ENCODE data around the gene RINL.
"Not testable (repeated sequence)": the region's sequence is repeated elsewhere in the genome, so short reads cannot be mapped to it uniquely, and the experiment has no call there.

RINL gene

DNA sequence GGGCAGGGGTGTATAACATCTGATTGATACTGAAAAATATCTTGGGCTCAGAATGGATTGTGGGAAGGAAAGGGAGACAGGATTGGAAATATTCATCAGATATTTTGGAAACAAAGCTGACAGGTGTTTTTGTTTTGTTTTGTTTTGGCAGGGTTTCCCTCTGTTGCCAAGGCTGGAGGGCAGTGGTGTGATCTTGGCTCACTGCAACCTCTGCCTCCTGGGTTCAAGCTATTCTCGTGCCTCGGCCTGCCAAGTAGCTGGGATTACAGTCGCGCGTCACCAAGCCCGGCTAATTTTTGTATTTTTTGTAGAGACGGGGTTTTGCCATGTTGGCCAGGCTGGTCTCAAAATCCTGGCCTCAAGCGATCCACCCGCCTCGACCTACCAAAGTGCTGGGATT, 4.7 kb downstream of the RINL start:
- DNase-seq: not testable (repeated sequence)

DNA sequence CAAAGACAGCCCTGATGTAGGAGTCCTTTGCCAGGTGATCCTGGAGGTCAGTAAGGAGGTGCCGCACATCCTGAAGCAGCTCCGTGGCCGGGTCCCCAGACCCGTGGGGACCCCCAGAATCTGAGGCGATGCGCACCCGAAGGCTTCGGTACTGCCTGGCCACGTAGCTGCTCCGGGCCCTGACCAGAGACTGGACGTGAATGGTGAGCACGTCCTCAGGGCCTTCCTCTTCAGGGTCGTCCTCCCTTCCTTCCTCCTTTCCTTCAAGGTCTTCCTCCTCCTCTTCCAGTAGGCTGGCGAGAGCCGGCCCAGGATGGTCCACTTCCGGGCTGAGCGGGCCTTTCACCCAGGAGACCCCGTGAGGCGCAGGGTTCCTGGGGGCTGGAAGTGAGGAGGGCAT, 7.5 kb downstream of the RINL start:
- no peak for DNase-seq

DNA sequence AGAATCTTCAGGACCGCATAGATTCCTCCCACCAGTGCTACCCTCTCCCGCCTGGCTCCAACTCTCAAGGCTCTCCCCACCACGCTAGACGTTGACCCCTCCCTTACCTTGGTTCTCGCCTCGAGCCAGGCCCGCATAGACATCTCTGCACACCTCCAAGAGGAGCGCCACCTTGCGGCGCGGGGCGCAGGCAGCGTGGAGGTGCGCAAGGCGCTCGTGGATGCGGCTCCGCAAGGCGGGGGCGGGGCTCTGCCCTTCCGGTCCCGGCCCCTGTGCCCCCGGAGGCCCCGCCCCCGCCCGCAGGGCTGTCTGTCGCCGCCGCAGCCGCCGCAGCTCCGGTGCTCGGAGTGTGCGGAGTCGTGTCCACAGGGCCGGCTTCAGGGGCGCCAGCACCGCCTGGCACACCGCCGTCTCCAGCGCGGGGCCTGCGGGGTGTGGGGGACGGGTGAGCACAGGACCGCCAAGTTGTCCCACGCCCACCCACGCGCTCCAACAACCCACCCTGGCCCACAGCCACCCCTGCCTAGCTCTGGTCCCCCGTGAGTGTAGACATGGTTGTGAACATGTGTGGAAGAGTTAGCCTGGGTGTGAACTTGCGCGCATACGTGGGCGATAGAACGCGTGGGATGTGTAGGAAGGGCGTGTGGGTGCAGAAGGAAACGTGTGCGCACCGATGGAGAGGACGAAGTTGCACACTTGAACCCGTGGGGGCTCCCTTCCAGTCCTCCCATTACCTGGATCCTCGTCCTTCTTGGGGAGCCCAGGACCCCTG, 8.1 kb downstream of the RINL start:
- peak; percentile 94 to 95 for DNase-seq

DNA sequence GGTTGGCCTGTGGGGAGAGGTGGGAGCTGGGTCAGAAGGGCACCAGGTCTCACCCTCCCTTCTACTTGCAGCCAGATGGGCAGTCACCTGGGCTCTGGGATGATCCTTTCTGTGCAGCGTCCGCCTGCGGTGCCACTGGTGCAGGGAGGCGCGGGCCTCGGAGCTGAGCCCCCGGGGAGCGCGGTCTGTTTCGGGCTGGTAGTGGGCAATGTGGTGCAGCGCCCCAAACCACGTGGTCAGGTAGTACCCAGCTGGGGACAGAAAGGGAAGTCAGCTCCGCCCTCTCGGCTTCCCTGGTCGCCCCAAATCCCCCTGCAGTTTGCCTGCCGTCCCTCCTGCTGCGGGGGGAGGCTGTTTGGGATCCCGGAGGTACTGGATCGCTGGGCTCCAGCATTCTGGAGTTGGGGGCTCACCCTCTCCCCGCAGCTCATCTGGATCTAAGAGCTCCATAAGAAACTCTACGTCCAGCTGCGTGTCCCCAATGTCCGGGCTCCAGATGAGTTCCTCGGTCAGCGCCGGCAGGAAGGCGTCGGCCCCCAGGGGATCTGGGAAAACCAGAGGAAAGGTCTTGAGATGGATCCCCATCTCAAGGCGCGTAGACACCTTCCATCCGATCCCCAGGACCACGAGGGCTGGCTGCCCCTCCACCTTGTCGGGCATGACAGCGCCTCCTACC, 8.8 kb downstream of the RINL start:
- DNase-seq: peak; percentile 34 to 46

DNA sequence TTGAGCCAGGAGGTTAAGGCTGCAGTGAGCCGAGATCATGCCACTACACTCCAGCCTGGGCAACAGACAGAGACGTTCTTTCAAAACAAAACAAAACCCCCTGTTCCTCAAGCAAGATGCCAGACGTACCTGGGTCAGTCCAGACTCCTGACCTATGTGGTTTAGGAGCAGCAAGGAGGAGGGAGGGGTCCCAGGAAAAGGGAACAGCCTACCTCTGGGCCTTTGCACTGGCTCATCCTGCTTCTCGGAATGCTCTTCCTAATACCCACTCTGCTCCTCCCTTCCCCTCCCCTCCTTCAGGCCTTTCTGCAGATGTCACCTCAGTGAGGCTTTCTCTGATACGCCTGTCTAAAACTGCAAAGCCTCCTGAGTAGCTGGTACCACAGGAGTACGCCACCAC, 9.5 kb downstream of the RINL start:
- no peak for DNase-seq

DNA sequence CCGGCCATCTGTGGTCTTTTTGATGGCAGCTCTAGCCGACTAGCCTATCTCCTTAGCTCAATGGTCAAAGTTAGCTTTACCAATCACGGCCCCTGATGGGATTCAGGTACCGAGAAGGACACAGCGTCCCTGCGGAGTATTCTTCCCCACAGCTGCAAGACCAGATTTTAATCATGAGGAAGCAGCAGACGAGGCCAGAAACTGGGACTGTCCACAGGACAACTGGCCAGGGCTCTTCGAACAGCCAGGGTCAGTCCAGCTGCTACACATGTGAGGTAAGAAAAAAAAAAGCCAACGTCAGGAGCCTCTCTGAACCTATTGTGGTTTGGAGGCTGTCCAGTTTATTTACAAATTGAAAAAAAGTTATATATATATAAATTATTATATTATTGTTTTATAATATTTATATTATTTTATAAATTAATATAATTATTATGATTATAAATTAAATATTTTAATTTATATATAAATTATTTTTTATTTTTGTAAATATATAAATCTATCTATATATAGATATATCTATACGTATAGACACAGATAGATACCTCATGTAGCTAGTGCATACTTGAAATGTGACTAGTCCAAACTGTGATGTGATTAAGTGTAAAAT, 10.8 kb downstream of the RINL start:
- no peak for DNase-seq

DNA sequence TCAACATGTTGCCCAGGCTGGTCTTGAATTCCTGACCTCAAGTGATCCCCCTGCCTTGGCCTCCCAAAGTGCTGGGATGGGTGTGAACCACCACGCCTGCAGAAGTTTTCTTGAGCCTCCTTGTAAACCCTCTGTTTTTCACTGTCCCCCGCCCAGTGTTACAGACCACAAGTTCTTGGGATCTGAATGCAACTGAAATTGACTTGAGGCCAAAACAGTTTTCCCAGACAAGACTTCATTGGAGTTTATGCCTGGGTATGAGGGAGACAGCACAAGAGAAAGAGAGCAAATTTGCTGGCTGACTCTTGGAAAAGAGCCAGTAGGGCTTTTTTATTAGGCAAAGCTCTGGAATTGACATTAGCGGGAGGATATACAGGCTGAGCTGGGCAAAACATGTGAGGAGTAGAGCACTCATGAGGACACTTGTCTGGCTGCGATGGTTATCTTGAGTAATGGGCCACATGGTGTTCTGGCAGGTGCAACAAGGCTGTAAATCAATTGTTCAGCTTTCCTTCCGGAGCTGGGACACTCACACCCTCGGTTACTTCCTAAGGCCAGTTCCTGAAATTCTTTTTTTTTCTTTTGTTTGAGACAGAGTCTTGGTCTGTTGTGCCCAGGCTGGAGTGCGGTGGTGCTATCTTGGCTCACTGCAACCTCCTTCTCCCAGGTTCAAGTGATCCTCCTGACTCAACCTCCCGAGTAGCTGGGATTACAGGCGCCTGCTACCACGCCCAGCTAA, 15.6 kb downstream of the RINL start:
- no peak for DNase-seq

DNA sequence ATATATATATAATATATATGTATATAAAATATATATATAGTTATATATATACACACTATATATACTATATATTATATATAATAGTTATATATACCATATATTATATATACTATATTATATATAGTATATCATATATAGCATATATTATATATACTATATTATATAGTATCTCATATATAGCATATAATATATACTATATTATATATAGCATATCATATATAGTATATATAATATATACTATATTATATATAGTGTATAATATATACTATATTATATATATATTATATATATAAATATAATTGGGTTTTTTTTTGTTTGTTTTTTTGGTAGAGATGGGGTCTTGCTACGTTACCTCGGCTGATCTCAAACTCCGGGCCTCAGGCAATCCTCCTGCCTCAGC, 16.7 kb downstream of the RINL start:
- DNase-seq: no peak

DNA sequence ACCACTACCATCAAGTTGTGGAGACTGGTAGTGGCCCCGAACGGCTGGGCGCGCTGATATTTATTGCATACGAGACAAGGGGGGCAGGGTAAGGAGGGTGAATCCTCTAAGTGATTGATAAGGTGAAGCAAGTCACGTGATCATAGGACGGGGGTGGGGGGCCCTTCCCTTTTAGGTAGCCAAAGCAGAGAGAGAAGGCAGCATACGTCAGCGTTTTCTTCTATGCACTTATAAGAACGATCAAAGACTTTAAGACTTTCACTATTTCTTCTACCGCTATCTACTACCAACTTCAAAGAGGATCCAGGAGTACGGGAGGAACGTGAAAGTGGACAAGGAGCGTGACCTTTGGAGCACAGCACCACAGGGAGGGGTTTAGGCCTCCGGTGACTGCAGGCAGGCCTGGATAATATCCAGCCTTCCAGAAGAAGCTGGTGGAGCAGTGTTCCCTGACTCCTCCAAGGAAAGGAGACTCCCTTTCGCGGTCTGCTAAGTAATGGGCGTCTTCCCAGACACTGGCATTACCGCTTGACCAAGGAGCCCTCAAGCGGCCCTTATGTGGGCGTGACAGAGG, 18.4 kb downstream of the RINL start:
- DNase-seq: not testable (repeated sequence)

DNA sequence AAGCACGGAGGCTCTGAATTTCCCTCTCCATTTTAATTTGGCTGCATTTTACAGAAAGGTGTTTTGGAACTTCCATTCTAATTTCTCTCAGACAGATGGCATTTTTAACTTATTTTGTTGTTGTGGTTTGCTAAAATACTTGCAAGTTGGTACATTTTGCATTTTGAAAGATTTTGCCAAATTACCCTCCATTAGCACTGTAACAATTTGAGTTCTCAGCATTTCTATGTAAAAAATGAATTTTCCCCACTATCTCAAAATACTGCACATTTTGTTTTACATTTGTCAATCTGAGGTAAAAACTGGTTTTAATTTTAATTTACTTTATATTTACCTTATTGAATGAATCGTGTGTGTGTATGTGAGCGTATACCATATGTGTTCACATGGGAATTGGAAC, 21.3 kb downstream of the RINL start:
- DNase-seq: no peak

DNA sequence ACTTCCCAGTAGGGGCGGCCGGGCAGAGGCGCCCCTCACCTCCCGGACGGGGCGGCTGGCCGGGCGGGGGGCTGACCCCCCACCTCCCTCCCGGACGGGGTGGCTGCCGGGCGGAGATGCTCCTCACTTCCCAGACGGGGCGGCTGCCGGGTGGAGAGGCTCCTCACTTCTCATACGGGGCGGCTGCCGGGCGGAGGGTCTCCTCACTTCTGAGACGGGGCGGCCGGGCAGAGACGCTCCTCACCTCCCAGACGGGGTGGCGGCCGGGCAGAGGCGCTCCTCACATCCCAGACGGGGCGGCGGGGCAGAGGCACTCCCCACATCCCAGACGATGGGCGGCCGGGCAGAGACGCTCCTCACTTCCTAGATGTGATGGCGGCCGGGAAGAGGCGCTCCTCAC, 22.3 kb downstream of the RINL start:
- DNase-seq: not testable (repeated sequence)

DNA sequence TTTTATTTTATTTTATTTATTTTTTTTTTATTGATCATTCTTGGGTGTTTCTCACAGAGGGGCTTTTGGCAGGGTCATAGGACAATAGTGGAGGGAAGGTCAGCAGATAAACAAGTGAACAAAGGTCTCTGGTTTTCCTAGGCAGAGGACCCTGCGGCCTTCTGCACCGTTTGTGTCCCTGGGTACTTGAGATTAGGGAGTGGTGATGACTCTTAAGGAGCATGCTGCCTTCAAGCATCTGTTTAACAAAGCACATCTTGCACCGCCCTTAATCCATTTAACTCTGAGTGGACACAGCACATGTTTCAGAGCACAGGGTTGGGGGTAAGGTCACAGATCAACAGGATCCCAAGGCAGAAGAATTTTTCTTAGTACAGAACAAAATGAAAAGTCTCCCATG, 23.1 kb downstream of the RINL start:
- not testable (repeated sequence) for DNase-seq

DNA sequence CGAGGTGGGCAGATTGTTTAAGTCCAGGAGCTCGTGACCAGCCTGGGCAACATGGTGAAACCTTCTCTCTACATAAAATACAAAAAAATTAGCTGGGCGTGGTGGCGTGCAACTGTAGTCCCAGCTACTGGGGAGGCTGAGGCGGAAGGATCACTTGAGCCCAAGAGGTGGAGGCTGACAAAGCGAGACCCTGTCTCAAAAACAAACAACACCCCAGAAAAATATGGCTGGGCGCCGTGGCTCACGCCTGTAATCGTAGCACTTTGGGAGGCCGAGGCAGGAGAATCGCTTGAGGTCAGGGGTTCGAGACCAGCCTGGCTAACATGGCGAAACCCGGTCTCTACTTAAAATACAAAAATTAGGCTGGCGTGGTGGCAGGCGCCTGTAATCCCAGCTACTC, 24.9 kb downstream of the RINL start:
- DNase-seq: no peak

DNA sequence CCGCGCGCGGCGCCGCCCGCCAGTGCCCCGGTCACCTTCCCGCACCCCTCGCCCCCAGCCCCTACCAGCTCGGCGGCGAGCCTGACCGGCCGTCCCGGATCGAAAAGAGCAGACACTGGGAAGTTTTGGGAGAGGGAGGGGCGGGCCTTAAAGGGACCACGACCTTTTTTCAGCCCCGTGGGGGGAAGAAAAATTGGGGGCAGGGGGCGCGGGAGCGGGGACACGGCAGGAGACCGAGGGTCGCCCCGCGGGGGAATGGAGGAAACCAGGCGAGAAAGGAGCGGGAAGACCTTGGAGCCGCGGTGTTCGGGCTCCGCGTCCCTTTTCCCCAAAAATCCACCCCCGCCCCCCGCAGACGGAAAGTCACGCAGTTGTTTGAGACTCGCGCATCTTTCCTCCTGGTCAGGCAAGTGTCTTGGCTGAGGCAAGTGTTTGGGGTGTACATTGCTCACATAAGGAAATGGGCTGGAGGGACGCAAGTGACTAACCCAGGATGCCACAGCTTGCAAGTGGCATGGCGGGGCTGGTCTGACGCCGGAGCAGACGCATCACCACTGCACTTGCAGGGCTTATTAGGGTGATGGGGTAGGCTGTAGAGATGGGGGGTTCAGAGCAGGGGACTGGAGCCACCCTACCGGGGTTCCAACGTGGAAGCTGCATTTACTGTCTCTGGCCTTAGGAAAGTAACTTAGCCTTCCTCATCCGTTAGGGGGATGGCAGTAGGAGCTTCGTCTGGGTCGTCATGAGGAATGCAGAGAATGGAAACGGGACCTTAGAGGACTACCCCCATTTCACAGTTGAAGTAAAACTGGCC, 25.6 kb downstream of the RINL start:
- DNase-seq: peak; percentile 68 to 72

DNA sequence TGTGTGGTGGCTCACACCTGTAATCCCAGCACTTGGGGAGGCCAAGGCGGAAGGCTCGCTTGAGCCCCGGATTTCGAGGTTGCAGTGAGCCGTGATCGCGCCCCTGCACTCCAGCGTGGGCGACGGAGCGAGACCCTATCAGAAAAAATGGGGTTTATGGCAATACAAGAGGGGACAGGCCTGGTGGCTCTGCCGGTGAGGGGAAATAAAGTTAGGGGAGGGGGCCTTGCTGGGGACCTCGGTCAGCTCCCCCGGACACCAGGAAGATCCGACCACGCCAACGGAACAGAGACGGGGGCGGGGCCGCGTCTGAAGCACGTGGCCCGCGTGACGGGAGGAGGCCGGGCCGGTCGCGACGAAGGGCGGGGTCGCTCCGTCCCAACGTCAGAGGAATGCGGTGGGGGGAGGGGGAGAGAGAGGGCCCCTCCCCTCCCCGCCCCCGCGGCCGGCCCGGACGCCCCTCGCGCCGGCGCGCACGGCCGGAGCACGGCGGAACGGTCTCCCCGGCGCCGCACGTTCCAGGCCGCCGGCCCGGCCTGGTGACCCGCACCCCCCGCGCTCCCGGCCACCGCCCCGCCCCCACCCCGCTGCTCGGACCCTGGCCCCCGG, 26.3 kb downstream of the RINL start:
- DNase-seq: peak; percentile 90 to 93

DNA sequence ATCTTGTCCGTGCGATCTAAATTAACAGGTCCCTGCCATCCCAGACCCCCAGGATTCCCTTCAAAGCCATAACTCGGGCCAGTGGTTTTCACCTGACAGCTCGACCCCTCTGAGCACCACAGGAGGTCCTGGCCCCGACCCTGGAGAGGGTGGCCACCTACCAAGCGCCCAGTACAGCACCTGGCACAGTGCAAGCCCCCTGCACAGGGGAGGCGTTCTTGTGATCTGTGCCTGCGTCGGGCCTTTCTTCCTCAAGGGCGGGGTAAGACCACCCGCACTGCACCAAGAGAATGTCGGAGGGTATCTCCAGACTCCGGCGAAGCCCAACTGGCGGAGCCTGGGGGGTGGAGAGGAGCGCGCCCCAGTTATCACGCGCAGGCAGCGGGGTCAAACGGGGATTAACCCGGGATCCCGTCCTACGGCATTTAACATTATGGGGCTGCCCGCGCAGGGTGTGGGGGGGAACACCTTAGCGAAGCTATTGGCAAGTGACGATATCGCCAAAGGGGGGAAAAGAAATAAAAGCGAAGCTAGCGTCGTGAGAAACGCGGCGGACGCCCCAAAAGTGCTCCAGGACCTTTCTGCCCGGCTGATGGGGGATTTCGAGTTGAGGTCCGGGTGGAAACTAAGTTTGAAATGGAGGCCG, 27.0 kb downstream of the RINL start:
- DNase-seq: peak in 1 of 2 experiments; percentile 52

DNA sequence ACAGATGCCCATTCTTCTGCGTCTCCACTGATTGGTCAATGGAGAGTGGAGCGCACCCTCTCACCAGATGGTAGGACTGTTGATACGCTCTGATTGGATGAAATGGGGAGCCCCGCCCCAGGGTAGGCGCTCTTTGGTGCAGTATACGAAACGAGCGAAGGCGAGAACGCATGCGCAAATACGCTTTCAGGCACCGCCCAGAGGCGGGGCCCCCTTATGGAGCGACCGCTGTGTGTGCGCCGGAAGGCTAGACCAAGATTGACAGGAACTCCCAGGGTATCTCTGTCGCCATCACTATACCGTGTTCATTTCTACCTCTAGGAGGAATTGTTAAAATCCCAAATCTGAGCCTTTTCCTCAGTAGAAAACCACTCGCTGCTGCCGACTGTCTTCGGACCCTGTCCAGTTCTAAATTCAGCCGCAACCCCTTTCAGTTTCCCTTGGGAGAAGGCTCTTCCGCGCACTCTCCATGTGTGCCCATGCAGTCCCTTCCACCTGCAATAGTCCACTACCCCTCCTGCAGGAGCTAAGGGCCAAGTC, 27.6 kb downstream of the RINL start:
- peak in 1 of 2 experiments; percentile 97 for DNase-seq

DNA sequence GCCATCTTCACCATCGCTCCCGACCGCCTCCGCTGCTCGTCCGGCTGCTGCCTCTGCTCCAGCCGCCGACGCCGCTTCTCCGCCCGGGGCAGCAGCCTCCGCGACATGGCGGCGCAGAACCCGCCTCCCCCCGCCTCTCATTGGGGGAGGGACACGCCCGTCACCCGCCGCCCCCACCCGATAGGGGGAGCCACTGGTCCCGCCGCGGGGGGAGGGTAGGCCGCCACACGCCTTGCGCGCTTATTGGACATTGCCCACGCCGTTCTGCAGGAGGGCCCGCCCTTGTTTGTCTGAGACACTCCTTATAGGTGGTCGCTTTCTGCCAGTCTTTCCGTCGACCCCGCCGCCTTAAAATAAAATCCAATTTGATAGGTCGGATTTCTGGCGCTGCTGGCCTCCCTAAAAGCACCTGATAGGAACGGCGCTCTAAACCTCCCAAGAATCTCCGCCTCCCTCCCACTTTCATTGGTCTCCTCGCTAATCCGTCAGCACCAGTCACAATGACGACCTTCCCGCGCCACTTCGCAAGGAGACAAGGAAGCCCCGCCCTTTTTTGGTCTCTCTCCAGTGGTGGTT, 28.1 kb downstream of the RINL start, which contains the start of gene HNRNPL:
TSS of gene HNRNPL (minus strand) at position 127 of the 576 bp plus-strand sequence. CDS start at position 107, 20 bp downstream.
- DNase-seq: peak; percentile 98 to 99

DNA sequence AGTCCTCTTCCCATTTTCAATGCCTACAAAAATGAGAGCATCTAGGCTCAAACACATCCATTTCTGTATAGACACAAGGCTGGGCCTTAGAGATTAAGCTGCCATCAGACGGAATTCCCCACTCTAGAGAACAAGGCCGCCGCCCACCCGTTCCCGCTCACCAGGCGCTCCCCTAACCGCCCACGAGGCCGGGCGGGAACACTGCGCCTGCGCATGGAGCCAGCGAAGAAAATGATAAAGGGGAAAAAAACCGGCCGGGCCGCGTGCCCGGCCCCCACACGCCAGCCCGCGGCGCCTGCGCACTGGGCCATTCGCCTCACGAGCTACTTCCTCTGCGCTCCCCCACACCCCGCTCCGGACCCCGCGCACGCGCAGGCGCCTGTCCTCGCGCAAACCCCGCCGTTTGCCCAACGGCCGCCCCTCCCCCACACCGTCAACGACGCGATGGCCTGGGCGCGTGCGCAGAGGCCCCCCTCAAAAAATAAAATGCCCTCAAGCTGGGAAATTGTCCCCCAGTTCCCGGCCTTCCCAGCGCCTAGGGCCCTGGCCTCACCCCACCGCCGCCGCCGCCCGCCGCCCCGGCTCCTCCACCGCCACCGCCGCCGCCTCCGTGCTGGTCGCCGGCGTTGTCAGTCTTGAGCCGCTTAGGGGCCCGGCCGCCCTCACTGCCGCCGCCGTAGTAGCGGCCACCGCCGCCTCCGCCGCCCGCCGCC, 28.8 kb downstream of the RINL start:
- DNase-seq: peak; percentile 98 to 99
